H9 (cell line): Measurements from ENCODE around the gene IL15. TPM values are rescaled to one million over a fixed set of nuclear protein-coding genes. Genes with fewer than 3 reads are reported as not detected.

ENCODE experiments used
- DNase-seq: peaks from one replicate; pipeline ENCODE4 v3.0.0-alpha.2; 2017
- H2AFZ ChIP-seq: one replicate; pipeline ENCODE4 v1.6.1; 2013; ENCODE audit warnings: mild to moderate bottlenecking, low read length, control low read depth, moderate library complexity
- H2AK5ac ChIP-seq: 2 replicates; pipeline ENCODE4 v1.6.1; 2013; ENCODE audit warnings: low read length, control low read depth, mixed read lengths; ENCODE audit not compliant: insufficient read length
- H2BK120ac ChIP-seq: one replicate; pipeline ENCODE4 v1.6.1; 2013; ENCODE audit warnings: low read depth, mild to moderate bottlenecking, low read length, control low read depth, inconsistent platforms; ENCODE audit not compliant: poor library complexity, severe bottlenecking
- H2BK12ac ChIP-seq: 2 replicates; pipeline ENCODE4 v1.6.1; 2013; ENCODE audit warnings: low read length, control low read depth, mixed read lengths, low read depth; ENCODE audit not compliant: insufficient read length
- H2BK15ac ChIP-seq: 2 replicates; pipeline ENCODE4 v1.6.1; 2013; ENCODE audit warnings: low read depth, low read length, control low read depth
- H2BK20ac ChIP-seq: one replicate; pipeline ENCODE4 v1.6.1; 2013; ENCODE audit warnings: low read depth, mild to moderate bottlenecking, low read length, control low read depth, inconsistent platforms; ENCODE audit not compliant: poor library complexity, severe bottlenecking
- H2BK5ac ChIP-seq: 2 replicates; pipeline ENCODE4 v1.6.1; 2013; ENCODE audit warnings: low read length, control low read depth, mixed read lengths; ENCODE audit not compliant: insufficient read length
- H3K14ac ChIP-seq: 2 replicates; pipeline ENCODE4 v1.6.1; 2013; ENCODE audit warnings: low read length, control low read depth; ENCODE audit not compliant: insufficient read depth
- H3K18ac ChIP-seq: 2 replicates; pipeline ENCODE4 v1.6.1; 2013; ENCODE audit warnings: low read depth, mild to moderate bottlenecking, mixed read lengths, low read length, control low read depth; ENCODE audit not compliant: insufficient read length
- H3K23ac ChIP-seq: 2 replicates; pipeline ENCODE4 v1.6.1; 2013; ENCODE audit warnings: low read length, control low read depth, mixed read lengths, low read depth; ENCODE audit not compliant: insufficient read length
- H3K23me2 ChIP-seq: 2 replicates; pipeline ENCODE4 v1.6.1; 2013; ENCODE audit warnings: low read depth, mild to moderate bottlenecking, mixed read lengths, low read length, control low read depth; ENCODE audit not compliant: insufficient read length, poor library complexity, severe bottlenecking
- H3K27ac ChIP-seq: 2 replicates; pipeline ENCODE4 v1.5.1; 2013; ENCODE audit warnings: low read length, control low read depth, mixed read lengths, low read depth; ENCODE audit not compliant: insufficient read length
- H3K27me3 ChIP-seq: 2 replicates; pipeline ENCODE4 v1.6.1; 2013; ENCODE audit warnings: low read length, control low read depth, inconsistent platforms; ENCODE audit not compliant: insufficient read depth
- H3K4ac ChIP-seq: 2 replicates; pipeline ENCODE4 v1.6.1; 2013; ENCODE audit warnings: low read depth, mild to moderate bottlenecking, control low read depth, inconsistent platforms, low read length, moderate library complexity
- H3K4me1 ChIP-seq: 2 replicates; pipeline ENCODE4 v1.6.1; 2013; ENCODE audit warnings: low read length, control low read depth, inconsistent platforms; ENCODE audit not compliant: insufficient read depth
- H3K4me2 ChIP-seq: 2 replicates; pipeline ENCODE4 v1.6.1; 2013; ENCODE audit warnings: low read length, control low read depth, mixed read lengths; ENCODE audit not compliant: insufficient read length, insufficient read depth
- H3K56ac ChIP-seq: 2 replicates; pipeline ENCODE4 v1.6.1; 2013; ENCODE audit warnings: low read depth, mild to moderate bottlenecking, mixed read lengths, low read length, control low read depth; ENCODE audit not compliant: insufficient read length
- H3K79me1 ChIP-seq: 2 replicates; pipeline ENCODE4 v1.6.1; 2013; ENCODE audit warnings: low read depth, mild to moderate bottlenecking, moderate library complexity, low read length, control low read depth, inconsistent platforms; ENCODE audit not compliant: insufficient read depth, poor library complexity, severe bottlenecking
- H3K79me2 ChIP-seq: 2 replicates; pipeline ENCODE4 v1.6.1; 2013; ENCODE audit warnings: low read length, control low read depth, inconsistent platforms; ENCODE audit not compliant: insufficient read depth
- H3K9ac ChIP-seq: 2 replicates; pipeline ENCODE4 v1.6.1; 2013; ENCODE audit warnings: low read length, control low read depth, mixed read lengths; ENCODE audit not compliant: insufficient read length; ENCODE audit errors: extremely low read depth
- H3K9me3 ChIP-seq: one replicate; pipeline ENCODE4 v1.6.1; 2013; ENCODE audit warnings: low read depth, low read length, inconsistent platforms; ENCODE audit not compliant: control insufficient read depth
- H3T11ph ChIP-seq: one replicate; pipeline ENCODE4 v1.6.1; 2013; ENCODE audit warnings: mild to moderate bottlenecking, low read length, control low read depth, inconsistent platforms
- H4K20me1 ChIP-seq: one replicate; pipeline ENCODE4 v1.6.1; 2013; ENCODE audit not compliant: control insufficient read depth, insufficient read length, insufficient read depth
- H4K5ac ChIP-seq: 2 replicates; pipeline ENCODE4 v1.6.1; 2013; ENCODE audit warnings: low read depth, mild to moderate bottlenecking, mixed read lengths, low read length, control low read depth; ENCODE audit not compliant: insufficient read length
- H4K8ac ChIP-seq: replicated peaks from 2 replicates; pipeline ENCODE4 v1.6.1; 2013; ENCODE audit warnings: low read length, control low read depth, mixed read lengths, low read depth; ENCODE audit not compliant: insufficient read length
- H4K91ac ChIP-seq: 2 replicates; pipeline ENCODE4 v1.6.1; 2013; ENCODE audit warnings: low read depth, mild to moderate bottlenecking, moderate library complexity, mixed read lengths, low read length, control low read depth; ENCODE audit not compliant: insufficient read length
- H3K27ac Mint-ChIP-seq, 3 experiments: 2 replicates in 2 of 3; 3 replicates in 1 of 3; pipeline ENCODE4 v1.8.0; 2020 to 2021; ENCODE audit warnings: mixed read lengths in 3 of 3, mild to moderate bottlenecking in 1 of 3, moderate library complexity in 1 of 3
- H3K27me3 Mint-ChIP-seq: 2 replicates; pipeline ENCODE4 v1.8.0; 2021; ENCODE audit warnings: low read depth, mild to moderate bottlenecking, moderate library complexity, mixed read lengths
- H3K36me3 Mint-ChIP-seq, 3 experiments: 2 replicates in 2 of 3; 3 replicates in 1 of 3; pipeline ENCODE4 v1.8.0; 2020 to 2021; ENCODE audit warnings: low read depth in 3 of 3, mixed read lengths in 3 of 3; ENCODE audit not compliant: insufficient read depth in 1 of 3
- H3K4me1 Mint-ChIP-seq, 2 experiments: 2 replicates each; pipeline ENCODE4 v1.8.0; 2020; ENCODE audit warnings: mixed read lengths in 2 of 2
- H3K4me3 Mint-ChIP-seq, 2 experiments: 2 replicates in 1 of 2; 3 replicates in 1 of 2; pipeline ENCODE4 v1.8.0; 2020 to 2021; ENCODE audit warnings: mild to moderate bottlenecking in 2 of 2, mixed read lengths in 2 of 2, moderate library complexity in 1 of 2
- H3K9me3 Mint-ChIP-seq, 2 experiments: 2 replicates in 1 of 2; 3 replicates in 1 of 2; pipeline ENCODE4 v1.8.0; 2020; ENCODE audit warnings: mild to moderate bottlenecking in 2 of 2, mixed read lengths in 2 of 2, moderate library complexity in 1 of 2
- CTCF ChIP-seq: fragments of 200-600 bp; sonication (generic); conservative IDR thresholded peaks from 3 replicates; pipeline ENCODE4 v1.8.0; 2021; ENCODE audit warnings: antibody characterized with exemption, mild to moderate bottlenecking
- WGBS: extraction: QIAGEN DNeasy Blood & Tissue Kit; methylation state at CpG from one replicate; pipeline ENCODE4 v1.1.7; 2013; ENCODE audit warnings: missing lambda C conversion rate, low lambda C conversion rate, mixed read lengths; ENCODE audit not compliant: insufficient read length; ENCODE audit errors: extremely low coverage; 5-methylcytosine and 5-hydroxymethylcytosine counted together
- total RNA-seq: library from RNA; stranded (reverse); gene quantifications from 2 replicates; pipeline ENCODE4 v1.2.1, GENCODE V29; 2021

The IL15 gene
- total RNA-seq, 1 experiment from 2014 or later, result 0.61 TPM

- Histone ChIP-seq H4K5ac (no peak overlapping the region), H4K91ac (no peak overlapping the region), H3K18ac (no peak overlapping the region), H2BK15ac (no peak overlapping the region), H3K79me1 (no peaks in the 10 kb centered on the region), H3K56ac (no peak overlapping the region), H3K4me2 (no peak overlapping the region), H3K79me2 (no peaks in the 10 kb centered on the region), H3K23ac (no peak overlapping the region), H3K23me2 (no peaks in the 10 kb centered on the region), H4K20me1 (no peaks in the 10 kb centered on the region), H3K27me3 (no peaks in the 10 kb centered on the region), H3K9ac (no peak overlapping the region), H3K27ac (no peak overlapping the region), H3T11ph (no peak overlapping the region), H2BK12ac (no peak overlapping the region), H2BK120ac (no peak overlapping the region), H3K4me1 (no peaks in the 10 kb centered on the region; the same call in 1 of the 2 replicates), H3K9me3 (no peaks in the 10 kb centered on the region), H4K8ac (no peak overlapping the region), H2BK20ac (no peak overlapping the region), H3K14ac (no peak overlapping the region), H3K4ac (no peak overlapping the region), H2AFZ (no peak overlapping the region), H2AK5ac (no peak overlapping the region), H2BK5ac (no peak overlapping the region)
- H3K27me3 Mint-ChIP-seq, result no peaks in the 10 kb centered on the region
- H3K27ac Mint-ChIP-seq, result no peak overlapping the region
- H3K36me3 Mint-ChIP-seq, result no peaks in the 10 kb centered on the region; a peak in 1 of 7 replicates
- TF ChIP-seq CTCF, result no peak
- no peak overlapping the region for H3K4me3 Mint-ChIP-seq
- no peak for DNase-seq
- no CpG with 5 or more reads among the region's 2 CpGs for WGBS
- peaks cover 14 to 16% of the 10 kb centered on the region in 2 experiments for H3K4me1 Mint-ChIP-seq
- peaks cover 0 to 6% of the 10 kb centered on the region in 2 experiments; a peak in 2 of 5 replicates for H3K9me3 Mint-ChIP-seq
Measured at GRCh38 chr4:141761926-141762325, 125.5 kb downstream of the IL15 start.
